Activated naive CD8-positive, alpha-beta T cell treated with anti-CD3 and anti-CD28 coated beads, Interleukin-2, amount 50 U/mL, for 24 hours (primary cell): ENCODE measurements around the gene PTGIS.
A peak's percentile ranks its signal among the peaks of the same experiment; 100 is the strongest.

Experiments used
- ATAC-seq: fragments of 150-1000 bp; cut with Tn5 transposase; one replicate; pipeline ENCODE4 v1.10.0; 2021
- DNase-seq: peaks from one replicate; pipeline ENCODE4 v3.0.0; 2021
- H3K27ac Mint-ChIP-seq: one replicate; pipeline ENCODE4 v1.8.0; 2021; ENCODE audit warnings: mild to moderate bottlenecking, mixed read lengths
- H3K27me3 Mint-ChIP-seq: one replicate; pipeline ENCODE4 v1.8.0; 2021; ENCODE audit warnings: mixed read lengths
- H3K36me3 Mint-ChIP-seq: one replicate; pipeline ENCODE4 v1.8.0; 2021; ENCODE audit warnings: low read depth, mixed read lengths
- H3K4me1 Mint-ChIP-seq: one replicate; pipeline ENCODE4 v1.8.0; 2021; ENCODE audit warnings: mixed read lengths
- H3K4me3 Mint-ChIP-seq: one replicate; pipeline ENCODE4 v1.8.0; 2021; ENCODE audit warnings: mild to moderate bottlenecking, moderate library complexity, mixed read lengths
- H3K9me3 Mint-ChIP-seq: one replicate; pipeline ENCODE4 v1.8.0; 2021; ENCODE audit warnings: mixed read lengths

The PTGIS gene

DNA sequence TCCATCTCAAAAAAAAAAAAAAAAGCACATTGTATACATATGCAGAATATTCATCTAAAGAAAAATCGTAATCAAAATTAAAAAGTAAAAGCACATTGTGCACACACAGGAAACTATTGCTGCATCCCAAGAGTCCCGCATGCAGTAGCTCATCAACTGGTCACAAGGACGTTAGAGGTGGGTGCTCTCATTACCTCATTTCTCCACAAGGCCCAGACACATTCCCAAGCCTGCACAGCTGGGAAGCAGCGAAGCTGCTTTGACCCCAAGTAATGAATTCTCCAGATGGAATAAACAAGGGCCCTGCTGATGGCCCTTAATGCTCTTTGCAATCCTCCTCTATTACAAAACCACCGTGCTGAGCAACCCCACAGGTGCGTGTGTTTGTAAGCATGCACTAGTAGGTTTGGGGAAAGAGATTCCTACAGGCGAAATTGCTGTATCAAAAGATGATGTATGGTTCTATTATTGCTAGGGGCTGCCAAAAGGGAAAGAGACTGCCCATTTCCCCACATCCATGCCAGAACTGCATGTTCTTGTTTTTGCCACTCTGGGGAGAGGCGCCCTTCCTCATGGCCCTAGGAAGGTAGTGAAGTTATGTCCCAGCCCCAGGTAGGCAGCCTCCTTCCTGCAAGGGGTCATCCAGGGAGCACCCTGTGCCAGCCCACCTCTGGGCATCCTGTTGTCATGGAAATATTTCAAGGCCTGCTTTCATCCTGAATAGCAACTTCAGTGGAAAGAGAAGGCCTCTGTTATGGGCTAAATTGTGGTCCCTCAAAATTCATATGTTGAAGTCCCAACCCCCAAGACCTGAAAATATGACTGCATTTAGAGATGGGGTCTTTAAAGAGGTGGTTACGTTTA is 34.6 kb upstream of the PTGIS start:
- Mint-ChIP-seq H3K27ac (no peak overlapping the region), H3K9me3 (no peaks in the 10 kb centered on the region), H3K4me3 (no peak overlapping the region), H3K27me3 (no peaks in the 10 kb centered on the region), H3K4me1 (peaks cover 38% of the 10 kb centered on the region), H3K36me3 (peaks cover 15% of the 10 kb centered on the region)
- DNase-seq (no peak), ATAC-seq (no peak)

DNA sequence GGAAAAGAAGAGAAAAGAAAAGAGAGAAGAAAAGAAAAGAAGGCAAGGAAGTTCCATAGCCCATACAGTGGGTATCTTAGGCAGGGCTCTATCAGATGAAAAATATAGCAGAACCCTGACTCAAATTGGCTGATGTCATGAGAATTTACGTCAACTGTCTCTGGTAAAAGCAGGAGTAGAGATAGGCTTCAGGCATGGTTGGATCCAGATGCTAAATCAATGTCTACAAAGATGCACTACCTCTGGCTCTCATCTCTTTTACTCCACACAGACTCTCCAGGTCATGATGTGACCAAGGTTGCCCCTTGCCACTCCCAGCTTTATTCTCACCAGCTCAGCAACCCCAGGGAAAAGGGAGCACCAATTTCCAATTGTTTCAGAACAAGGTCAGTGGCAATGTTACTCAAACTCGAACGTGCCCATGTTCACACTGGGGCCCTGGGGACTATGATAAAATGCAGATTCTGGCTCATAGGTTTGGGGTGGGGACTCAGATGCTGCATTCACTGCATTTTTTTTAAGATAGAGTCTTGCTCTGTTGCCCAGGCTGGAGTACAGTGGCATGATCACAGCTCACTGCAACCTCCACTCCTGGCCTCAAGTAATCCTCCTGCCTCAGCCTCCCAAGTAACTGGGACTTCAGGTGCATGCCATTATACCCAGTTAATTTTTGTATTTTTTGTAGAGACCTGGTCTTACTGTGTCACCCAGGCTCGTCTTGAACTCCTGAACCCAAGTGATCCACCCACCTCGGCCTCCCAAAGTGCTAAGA is 33.4 kb upstream of the PTGIS start:
- H3K27ac Mint-ChIP-seq, result no peak overlapping the region
- no peak for DNase-seq
- peaks cover 40% of the 10 kb centered on the region for H3K4me1 Mint-ChIP-seq
- ATAC-seq, result no peak
- H3K9me3 Mint-ChIP-seq, result peaks cover 3% of the 10 kb centered on the region
- no peak overlapping the region for H3K4me3 Mint-ChIP-seq
- H3K27me3 Mint-ChIP-seq, result no peaks in the 10 kb centered on the region
- H3K36me3 Mint-ChIP-seq, result peaks cover 21% of the 10 kb centered on the region

DNA sequence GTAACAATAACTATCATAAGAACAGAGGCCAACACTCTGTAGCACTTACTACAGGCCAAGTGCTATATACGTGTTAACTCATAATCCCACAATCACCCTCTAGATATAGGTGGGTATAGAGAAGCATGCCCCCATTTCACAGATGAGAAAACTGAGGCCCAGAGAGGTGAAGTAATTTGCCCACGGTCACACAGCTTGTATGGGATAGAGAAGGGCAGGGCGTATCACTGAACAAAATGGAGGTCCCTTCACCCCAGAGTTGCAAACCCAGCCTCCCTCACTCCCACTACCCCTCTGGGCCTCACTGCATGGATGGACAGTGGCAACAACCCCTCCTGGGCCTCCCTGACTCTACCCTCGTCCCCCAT is 31.8 kb upstream of the PTGIS start:
- Mint-ChIP-seq H3K4me3 (no peak overlapping the region), H3K27me3 (peaks cover 3% of the 10 kb centered on the region), H3K27ac (peak overlapping the region; percentile 73), H3K4me1 (peaks cover 51% of the 10 kb centered on the region), H3K9me3 (peaks cover 3% of the 10 kb centered on the region), H3K36me3 (peaks cover 29% of the 10 kb centered on the region)
- ATAC-seq, result no peak
- no peak for DNase-seq

DNA sequence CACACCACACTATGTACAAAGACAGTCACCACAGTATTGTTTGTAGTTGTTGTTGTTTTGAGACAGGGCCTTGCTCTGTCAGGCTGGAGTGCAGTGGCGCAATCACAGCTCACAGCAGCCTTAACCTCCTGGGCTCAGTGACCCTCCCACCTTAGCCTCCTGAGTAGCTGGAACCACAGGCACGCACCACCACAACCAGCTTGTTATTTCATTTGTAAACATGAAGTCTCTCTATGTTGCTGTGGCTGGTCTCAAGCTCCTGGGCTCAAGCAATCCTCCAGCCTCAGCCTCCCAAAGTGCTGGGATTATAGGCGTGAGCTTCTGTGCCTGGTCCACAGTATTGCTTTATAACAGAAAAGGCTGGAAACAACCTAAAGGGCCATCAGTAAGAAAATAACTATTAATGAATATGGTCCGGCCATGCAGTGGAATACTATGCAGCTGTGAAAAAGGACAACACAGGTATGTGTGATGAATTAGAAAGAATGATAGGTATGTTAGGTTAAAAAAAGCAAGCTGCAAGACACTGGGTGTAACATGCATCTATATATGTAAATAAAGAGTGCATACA is 30.0 kb upstream of the PTGIS start:
- no peak for DNase-seq
- Mint-ChIP-seq H3K36me3 (peaks cover 32% of the 10 kb centered on the region), H3K9me3 (peaks cover 3% of the 10 kb centered on the region), H3K4me3 (peak overlapping the region; percentile 61), H3K4me1 (peaks cover 64% of the 10 kb centered on the region), H3K27ac (peak overlapping the region; percentile 98), H3K27me3 (peaks cover 3% of the 10 kb centered on the region)
- ATAC-seq, result no peak

DNA sequence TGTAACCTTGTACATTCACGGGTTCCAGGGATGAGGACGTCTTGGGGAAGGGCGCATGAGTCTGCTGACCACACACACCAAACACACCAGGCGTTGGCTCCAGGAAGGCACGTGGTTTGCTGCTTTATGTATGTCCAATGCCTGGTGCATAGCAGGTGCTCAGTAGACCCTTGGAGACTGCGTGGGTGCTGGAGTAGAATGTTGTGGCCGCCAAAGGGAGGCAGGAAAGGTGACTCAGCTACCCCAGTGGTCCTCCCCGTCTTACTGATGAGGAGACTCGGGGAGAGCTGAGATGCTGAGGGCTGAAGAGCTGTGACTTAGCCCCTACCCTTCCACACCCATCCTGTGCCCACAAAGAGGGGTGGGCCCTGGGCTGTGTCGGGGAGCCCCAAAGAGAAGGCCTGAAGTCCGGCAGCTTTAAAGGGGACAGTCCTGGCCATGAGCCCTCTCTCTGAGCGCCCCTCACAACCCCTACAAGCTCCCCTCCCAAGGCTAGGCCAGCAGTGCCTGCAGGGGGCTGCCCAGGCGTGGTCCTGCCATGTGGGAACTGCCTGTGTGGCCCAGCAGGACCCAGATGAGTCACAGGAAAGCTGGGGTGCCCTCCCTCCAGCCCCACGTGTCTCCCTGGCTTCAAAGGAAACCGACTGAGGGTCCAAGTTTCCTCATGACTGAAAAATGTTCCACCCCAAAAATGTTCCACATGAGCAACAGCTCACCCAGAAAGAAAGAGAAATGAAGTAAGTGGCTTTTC is 28.0 kb upstream of the PTGIS start:
- H3K9me3 Mint-ChIP-seq, result peaks cover 10% of the 10 kb centered on the region
- H3K4me1 Mint-ChIP-seq, result peaks cover 76% of the 10 kb centered on the region
- H3K27me3 Mint-ChIP-seq, result peaks cover 5% of the 10 kb centered on the region
- peak; percentile 68 for ATAC-seq
- H3K36me3 Mint-ChIP-seq, result peaks cover 35% of the 10 kb centered on the region
- peak overlapping the region; percentile 80 for H3K4me3 Mint-ChIP-seq
- peak; percentile 87 for DNase-seq
- peak overlapping the region; percentile 98 for H3K27ac Mint-ChIP-seq

GRCh38 chr20:49595346-49595745 is 27.4 kb upstream of the PTGIS start:
- Mint-ChIP-seq H3K4me3 (peak overlapping the region; percentile 80), H3K9me3 (peaks cover 11% of the 10 kb centered on the region), H3K27me3 (peaks cover 5% of the 10 kb centered on the region), H3K36me3 (peaks cover 34% of the 10 kb centered on the region), H3K27ac (peak overlapping the region; percentile 98), H3K4me1 (peaks cover 83% of the 10 kb centered on the region)
- DNase-seq, result no peak
- ATAC-seq, result no peak

- ATAC-seq (no peak), DNase-seq (peak; percentile 30)
- Mint-ChIP-seq H3K27ac (peak overlapping the region; percentile 98), H3K9me3 (peaks cover 15% of the 10 kb centered on the region), H3K27me3 (peaks cover 5% of the 10 kb centered on the region), H3K36me3 (peaks cover 38% of the 10 kb centered on the region), H3K4me3 (peak overlapping the region; percentile 80), H3K4me1 (peaks cover 85% of the 10 kb centered on the region)
Measured at GRCh38 chr20:49594931-49595315, 27.0 kb upstream of the PTGIS start.

DNA sequence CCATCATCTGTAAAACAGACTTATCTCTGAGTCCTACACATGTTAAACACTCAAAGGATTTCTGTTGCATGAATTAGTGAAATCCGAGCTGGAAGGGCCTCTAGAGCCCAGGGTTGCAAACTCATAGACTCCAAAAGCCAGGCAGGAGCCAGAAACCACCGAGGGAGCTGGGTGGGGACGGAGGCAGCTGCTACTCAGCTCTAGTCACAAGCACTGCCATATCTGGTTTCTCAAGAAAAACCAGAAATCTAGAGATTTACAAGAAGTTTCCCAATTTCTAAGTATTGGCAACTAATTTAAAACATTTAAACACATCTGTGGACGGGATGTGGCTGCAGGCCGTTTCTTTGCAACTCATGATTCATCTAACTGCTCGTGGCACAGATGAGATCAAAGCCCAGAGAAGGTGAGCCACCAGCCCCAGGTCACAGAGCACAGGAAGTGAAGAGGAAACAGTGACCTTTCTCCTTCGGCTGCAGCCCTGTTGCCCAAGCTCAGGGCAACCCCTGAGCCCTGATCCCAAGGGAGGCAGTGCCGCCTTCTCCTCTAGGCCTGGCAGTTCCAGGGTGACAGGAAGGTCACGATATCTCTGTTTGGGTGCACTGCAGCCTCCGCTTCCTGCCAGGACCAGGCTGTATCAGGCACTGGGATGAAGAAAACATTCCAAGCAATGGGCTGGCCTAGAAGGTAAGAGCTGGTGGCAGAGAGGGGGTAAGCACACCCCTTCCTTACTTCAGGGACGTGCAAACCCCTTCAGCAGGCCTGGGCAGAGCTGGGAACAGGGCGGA is 26.4 kb upstream of the PTGIS start:
- Mint-ChIP-seq H3K4me1 (peaks cover 89% of the 10 kb centered on the region), H3K9me3 (peaks cover 20% of the 10 kb centered on the region), H3K36me3 (peaks cover 42% of the 10 kb centered on the region), H3K27me3 (peaks cover 5% of the 10 kb centered on the region), H3K27ac (peak overlapping the region; percentile 98), H3K4me3 (peak overlapping the region; percentile 80)
- peak; percentile 44 for ATAC-seq
- DNase-seq, result peak; percentile 72

DNA sequence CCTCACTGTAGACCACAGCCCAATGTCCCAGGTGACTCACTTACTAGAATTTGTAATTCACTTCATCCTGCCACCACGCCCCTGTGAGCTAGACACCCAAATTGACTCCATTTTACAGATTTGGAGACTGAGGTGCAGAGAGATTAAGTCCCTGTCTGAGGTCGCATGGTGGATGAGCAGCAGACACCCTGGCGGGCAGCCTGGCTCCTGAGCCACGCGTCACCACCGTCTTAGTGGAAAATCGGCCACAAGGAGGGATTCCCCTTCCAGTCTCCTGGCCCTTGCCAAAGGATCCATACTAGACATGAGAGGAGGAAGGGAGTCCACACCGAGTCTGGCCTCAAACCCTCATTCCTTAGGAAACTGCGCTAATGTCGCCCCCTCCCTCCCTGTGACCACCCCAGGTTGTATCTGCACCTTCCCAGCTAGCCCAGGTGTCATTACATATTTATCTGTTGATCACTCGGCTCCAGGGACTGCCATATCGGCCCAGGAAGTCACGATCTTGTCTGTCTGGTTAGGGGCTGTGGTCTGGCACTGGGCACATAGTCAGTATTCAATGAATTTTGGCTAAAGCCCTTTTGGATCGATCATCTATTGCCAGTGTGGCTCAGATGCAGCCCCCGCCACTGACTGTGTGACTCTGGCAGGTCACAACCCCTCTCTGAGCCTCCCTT is 25.7 kb upstream of the PTGIS start:
- H3K4me3 Mint-ChIP-seq, result peak overlapping the region; percentile 80
- no peak for ATAC-seq

GRCh38 chr20:49592120-49592519 is 24.2 kb upstream of the PTGIS start:
- Mint-ChIP-seq H3K4me3 (peak overlapping the region; percentile 80), H3K9me3 (peaks cover 20% of the 10 kb centered on the region), H3K36me3 (peaks cover 30% of the 10 kb centered on the region), H3K27ac (peak overlapping the region; percentile 98), H3K4me1 (peaks cover 92% of the 10 kb centered on the region), H3K27me3 (peaks cover 10% of the 10 kb centered on the region)
- no peak for ATAC-seq
- DNase-seq, result no peak

More for the DNA sequence above, 25.7 kb upstream of the PTGIS start:
- peak; percentile 50 for DNase-seq
- Mint-ChIP-seq H3K27ac (peak overlapping the region; percentile 98), H3K4me1 (peaks cover 95% of the 10 kb centered on the region), H3K36me3 (peaks cover 42% of the 10 kb centered on the region), H3K9me3 (peaks cover 20% of the 10 kb centered on the region), H3K27me3 (peaks cover 5% of the 10 kb centered on the region)

DNA sequence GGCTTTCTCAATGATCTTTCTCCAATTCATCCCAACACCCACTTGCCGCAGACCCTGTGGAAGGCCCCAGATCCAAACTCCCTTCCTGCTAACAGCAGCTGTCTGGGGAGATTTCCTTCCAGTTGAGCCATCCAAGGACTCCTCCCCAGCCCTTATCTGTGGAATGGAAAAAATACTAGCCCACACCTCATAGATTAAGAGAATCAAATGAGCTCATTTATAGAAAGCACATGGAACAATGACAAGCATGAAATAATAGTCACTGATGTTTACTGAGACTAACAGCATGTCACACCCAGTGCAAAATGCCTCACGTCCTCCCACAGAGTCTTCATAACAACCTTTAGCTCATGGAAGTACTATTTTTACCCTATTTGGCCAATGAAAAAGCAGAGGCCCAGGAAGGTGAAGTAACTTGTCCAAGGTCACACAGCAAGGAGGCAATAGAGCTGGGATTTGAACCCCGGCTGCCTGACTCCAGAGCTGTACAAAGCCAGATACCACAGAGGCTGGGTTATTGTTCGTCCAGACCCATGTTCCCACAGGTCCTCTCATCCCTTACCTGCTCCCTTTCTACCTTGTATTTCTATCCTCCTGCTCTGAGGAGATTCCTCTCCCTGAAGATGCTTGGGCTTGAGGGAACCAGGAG is 23.4 kb upstream of the PTGIS start:
- Mint-ChIP-seq H3K4me3 (peak overlapping the region; percentile 80), H3K27me3 (peaks cover 13% of the 10 kb centered on the region), H3K9me3 (peaks cover 17% of the 10 kb centered on the region), H3K36me3 (peaks cover 28% of the 10 kb centered on the region), H3K4me1 (peaks cover 89% of the 10 kb centered on the region), H3K27ac (peak overlapping the region; percentile 98)
- DNase-seq (peak; percentile 33), ATAC-seq (peak; percentile 34)

DNA sequence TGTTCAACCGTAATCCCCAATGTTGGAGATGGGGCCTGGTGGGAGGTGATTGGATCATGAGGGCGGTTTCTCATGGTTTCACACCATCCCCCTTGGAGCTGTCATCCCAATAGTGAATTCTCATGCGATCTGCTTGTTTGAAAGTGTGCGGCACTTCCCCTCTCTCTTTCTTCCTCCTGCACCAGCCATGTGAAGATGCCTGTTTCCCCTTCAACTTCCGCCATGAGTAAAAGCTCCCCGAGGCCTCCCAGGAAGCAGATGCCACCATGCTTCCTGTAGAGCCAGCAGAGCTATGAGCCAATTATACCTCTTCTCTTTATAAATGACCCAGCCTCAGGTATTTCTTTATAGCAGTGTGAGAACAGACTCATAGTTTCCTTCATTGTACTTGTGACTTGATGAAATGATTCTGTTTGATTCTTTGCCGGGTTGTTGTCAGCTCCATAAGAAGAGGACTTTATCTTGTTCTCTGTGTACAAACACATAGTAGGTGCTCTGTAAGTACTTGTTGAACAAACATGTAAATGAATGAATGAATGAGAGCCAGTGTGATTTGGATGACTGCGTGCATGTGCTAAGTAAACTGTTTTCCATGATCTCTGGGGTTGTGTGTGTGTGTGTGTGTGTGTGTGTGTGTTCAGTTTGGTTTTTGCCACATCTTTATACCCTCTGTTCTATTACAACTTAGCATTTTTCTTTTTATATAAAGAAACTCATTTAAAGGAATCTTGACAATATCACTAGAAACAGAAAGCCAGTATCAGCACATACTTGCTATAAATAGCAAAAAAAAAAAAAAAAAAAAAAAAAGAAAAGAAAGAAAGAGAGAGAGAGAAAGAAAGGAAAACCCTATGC is 22.5 kb upstream of the PTGIS start:
- DNase-seq (peak; percentile 20), ATAC-seq (no peak)
- Mint-ChIP-seq H3K4me1 (peaks cover 80% of the 10 kb centered on the region), H3K27ac (peak overlapping the region; percentile 98), H3K36me3 (peaks cover 24% of the 10 kb centered on the region), H3K9me3 (peaks cover 16% of the 10 kb centered on the region), H3K27me3 (peaks cover 13% of the 10 kb centered on the region), H3K4me3 (peak overlapping the region; percentile 80)
